PC-3 (cell line): Measurements from ENCODE around the gene BCL2L13. TPM values are rescaled to one million over a fixed set of nuclear protein-coding genes. Genes with fewer than 3 reads are reported as not detected.
A peak's percentile ranks its signal among the peaks of the same experiment; 100 is the strongest.

Source experiments
- ATAC-seq: fragments of 200-7000 bp; cut with Tn5 transposase; 2 replicates; pipeline ENCODE4 v1.9.1; 2020; ENCODE audit warnings: mild to moderate bottlenecking, moderate library complexity
- BruUV-seq: library from RNA; stranded (reverse); fragments of 400-500 nt; replicated peaks from 2 replicates; lab custom pipeline; 2021; lab: Mats Ljungman, UMichigan
- CTCF ChIA-PET: fragments of 300-600 bp; sonication (Branson Sonifier 250); formaldehyde crosslinking; loops from one replicate; lab custom pipeline; 2022; ENCODE audit warnings: antibody characterized with exemption; lab: Charles Lee
- POLR2A ChIA-PET: fragments of 300-600 bp; sonication (Branson Sonifier 250); formaldehyde crosslinking; loops from one replicate; lab custom pipeline; 2022; ENCODE audit warnings: antibody characterized with exemption; ENCODE audit not compliant: unreplicated experiment; lab: Charles Lee
- DNase-seq: peaks from one replicate; pipeline ENCODE4 v3.0.0-alpha.2; 2015
- H2AFZ ChIP-seq: fragments of 300-600 bp; sonication (generic); 2 replicates; pipeline ENCODE4 v1.6.0; 2016; ENCODE audit warnings: antibody characterized with exemption, low read length
- H3F3A ChIP-seq: fragments of 300-600 bp; sonication (generic); one replicate; pipeline ENCODE4 v1.6.0; 2017; ENCODE audit warnings: antibody characterized with exemption, low read length, control low read depth, mild to moderate bottlenecking; ENCODE audit not compliant: unreplicated experiment
- H3K27ac ChIP-seq: fragments of 300-600 bp; sonication (generic); 2 replicates; pipeline ENCODE4 v1.5.1; 2016; ENCODE audit warnings: mild to moderate bottlenecking, low read length
- H3K27me3 ChIP-seq: fragments of 300-600 bp; sonication (generic); 2 replicates; pipeline ENCODE4 v1.6.1; 2016; ENCODE audit warnings: low read length, mixed read lengths
- H3K36me3 ChIP-seq: fragments of 300-600 bp; sonication (generic); 2 replicates; pipeline ENCODE4 v1.6.1; 2016; ENCODE audit warnings: low read depth, mixed run types, low read length, mixed read lengths
- H3K4me1 ChIP-seq: fragments of 300-600 bp; sonication (generic); 2 replicates; pipeline ENCODE4 v1.5.1; 2016; ENCODE audit warnings: low read length; ENCODE audit not compliant: insufficient read depth
- H3K4me2 ChIP-seq: fragments of 300-600 bp; sonication (generic); 2 replicates; pipeline ENCODE4 v1.6.0; 2016; ENCODE audit warnings: low read length
- H3K4me3 ChIP-seq: fragments of 300-600 bp; sonication (generic); 2 replicates; pipeline ENCODE4 v1.5.1; 2016; ENCODE audit warnings: mild to moderate bottlenecking, low read length, mixed read lengths
- H3K79me2 ChIP-seq: fragments of 300-600 bp; sonication (generic); 2 replicates; pipeline ENCODE4 v1.6.1; 2017; ENCODE audit warnings: low read length, mixed read lengths
- H3K9ac ChIP-seq: fragments of 300-600 bp; sonication (generic); 2 replicates; pipeline ENCODE4 v1.6.0; 2016; ENCODE audit warnings: mild to moderate bottlenecking, low read length
- H3K9me2 ChIP-seq: fragments of 300-600 bp; sonication (generic); replicated peaks from 2 replicates; pipeline ENCODE4 v1.6.1; 2016; ENCODE audit warnings: mixed run types, low read length, mixed read lengths
- H3K9me3 ChIP-seq: fragments of 300-600 bp; sonication (generic); 2 replicates; pipeline ENCODE4 v1.6.1; 2016; ENCODE audit warnings: low read length, mixed read lengths
- H4K20me1 ChIP-seq: fragments of 300-600 bp; sonication (generic); 2 replicates; pipeline ENCODE4 v1.6.1; 2016; ENCODE audit warnings: low read length, mixed read lengths
- CTCF ChIP-seq: fragments of 300-600 bp; sonication (generic); conservative IDR thresholded peaks from 2 replicates; pipeline ENCODE4 v1.5.1; 2017; ENCODE audit warnings: antibody characterized with exemption, low read depth, mild to moderate bottlenecking, low read length
- EZH2 ChIP-seq: fragments of 300-600 bp; sonication (generic); IDR thresholded peaks from one replicate; pipeline ENCODE4 v1.6.1; 2017; ENCODE audit warnings: antibody characterized with exemption, mild to moderate bottlenecking, low read length; ENCODE audit not compliant: unreplicated experiment
- EZH2phosphoT487 ChIP-seq: fragments of 300-600 bp; sonication (generic); IDR thresholded peaks from 2 replicates; pipeline ENCODE4 v1.6.1; 2018; ENCODE audit warnings: mild to moderate bottlenecking, antibody characterized with exemption, low read length, borderline replicate concordance
- intact Hi-C: fragments of 100-400 bp; cut with micrococcal nuclease; formaldehyde crosslinking; loops from 2 replicates; pipeline ENCODE4 v1.9.0; 2023
- total RNA-seq: library from RNA; depleted of rRNA; stranded (reverse); fragments of >200 nt; gene quantifications from 2 replicates; pipeline ENCODE4 v1.2.3, GENCODE V29; 2014

The BCL2L13 gene
- total RNA-seq, 1 experiment from 2014 or later: 31.3 TPM

GRCh38 chr22:17700778-17701177 lies 62.2 kb downstream of the BCL2L13 start:
- Histone ChIP-seq H3K4me3 (no peak overlapping the region), H3K4me1 (peaks cover 10% of the 10 kb centered on the region), H3F3A (no peaks in the 10 kb centered on the region), H3K9me3 (no peaks in the 10 kb centered on the region), H2AFZ (no peak overlapping the region), H3K36me3 (no peaks in the 10 kb centered on the region), H3K9me2 (no peaks in the 10 kb centered on the region), H3K9ac (no peak overlapping the region), H3K27ac (no peak overlapping the region), H3K79me2 (no peaks in the 10 kb centered on the region), H3K27me3 (no peaks in the 10 kb centered on the region), H3K4me2 (no peak overlapping the region), H4K20me1 (no peaks in the 10 kb centered on the region)
- CTCF ChIA-PET: interaction anchor here (0.7 kb wide), 1 partner anchor 10 kb away, joined by 4 read pairs; no protein-coding TSS in a partner anchor
- no peak for DNase-seq
- intact Hi-C loops: no loop called here
- no peak for ATAC-seq
- POLR2A ChIA-PET: no interaction called here
- TF ChIP-seq EZH2: no peak
- TF ChIP-seq EZH2phosphoT487: no peak
- no peak for TF ChIP-seq CTCF
- no TSS peak for BruUV-seq

GRCh38 chr22:17703811-17704210 lies 65.3 kb downstream of the BCL2L13 start:
- no TSS peak for BruUV-seq
- Histone ChIP-seq H3K79me2 (peaks cover 9% of the 10 kb centered on the region; the same call in 1 of the 2 replicates), H3K9me3 (no peaks in the 10 kb centered on the region), H3K4me3 (no peak overlapping the region), H2AFZ (no peak overlapping the region), H3K27ac (no peak overlapping the region), H3F3A (no peaks in the 10 kb centered on the region), H3K27me3 (no peaks in the 10 kb centered on the region), H3K9ac (no peak overlapping the region), H4K20me1 (no peaks in the 10 kb centered on the region), H3K36me3 (no peaks in the 10 kb centered on the region), H3K4me1 (peaks cover 27% of the 10 kb centered on the region), H3K4me2 (no peak overlapping the region), H3K9me2 (no peaks in the 10 kb centered on the region)
- POLR2A ChIA-PET: no interaction called here
- CTCF ChIA-PET: no interaction called here
- TF ChIP-seq CTCF: no peak
- no peak for TF ChIP-seq EZH2phosphoT487
- no peak for TF ChIP-seq EZH2
- no peak for DNase-seq
- intact Hi-C loops: no loop called here
- ATAC-seq: no peak

GRCh38 chr22:17705546-17705945 lies 67.0 kb downstream of the BCL2L13 start:
- no peaks in the 10 kb centered on the region for H3F3A ChIP-seq
- no peak overlapping the region for H3K9ac ChIP-seq
- H3K79me2 ChIP-seq: peaks cover 9% of the 10 kb centered on the region; the same call in 1 of the 2 replicates
- intact Hi-C loops: no loop called here
- H3K4me1 ChIP-seq: peaks cover 27% of the 10 kb centered on the region
- H3K9me3 ChIP-seq: no peaks in the 10 kb centered on the region
- H3K4me2 ChIP-seq: peak overlapping the region; percentile 80; the same call in 1 of the 2 replicates
- POLR2A ChIA-PET: interaction anchor here (0.7 kb wide), 1 partner anchor 178 kb away, joined by 3 read pairs; no protein-coding TSS in a partner anchor
- CTCF ChIA-PET: no interaction called here
- no peak for TF ChIP-seq EZH2phosphoT487
- no peaks in the 10 kb centered on the region for H3K36me3 ChIP-seq
- DNase-seq (peak; percentile 55), ATAC-seq (peak; percentile 41)
- H3K27me3 ChIP-seq: no peaks in the 10 kb centered on the region
- H3K9me2 ChIP-seq: no peaks in the 10 kb centered on the region
- BruUV-seq: no TSS peak
- H3K4me3 ChIP-seq: no peak overlapping the region
- H4K20me1 ChIP-seq: no peaks in the 10 kb centered on the region
- no peak overlapping the region for H2AFZ ChIP-seq
- peak overlapping the region; percentile 91 for H3K27ac ChIP-seq
